ENCODE data around the gene SEPTIN10.

The SEPTIN10 gene

DNA sequence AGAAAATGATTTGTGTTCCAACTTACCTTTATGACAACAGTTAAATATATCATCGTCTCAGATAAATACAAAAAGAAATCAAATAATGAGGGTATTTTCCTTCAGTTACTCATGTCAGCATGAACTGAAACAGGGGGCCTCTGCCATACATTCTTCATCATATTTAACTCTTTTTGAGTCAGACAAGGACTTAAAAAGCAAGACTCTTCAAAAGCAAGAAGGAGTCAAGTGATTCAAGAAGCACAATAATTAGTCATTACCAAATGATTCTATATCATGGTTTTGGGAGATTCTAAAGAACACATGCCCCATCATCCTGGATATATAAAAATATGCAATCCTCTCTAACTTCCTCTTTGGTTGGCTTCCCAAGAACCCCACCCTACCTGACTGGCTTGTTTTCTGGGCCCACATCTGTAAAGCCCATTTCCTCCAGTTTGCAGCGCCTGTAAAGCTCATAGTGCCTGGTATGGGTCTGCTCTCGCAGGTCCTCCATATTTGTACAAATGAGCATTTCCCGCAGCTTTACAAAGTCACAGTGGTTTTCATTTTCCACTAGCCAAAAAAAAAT is 49.7 kb downstream of the SEPTIN10 start:
- TF ChIP-seq CTCF (IDR thresholded peaks at IDR 0.05; ENCODE audit: insufficient read depth, low read depth, low read length, missing control alignments), result no peak
- H3K4me3 ChIP-seq (ENCODE audit: low read depth, low read length), result no peak overlapping the region
- no peak for DNase-seq (ENCODE audit: low read depth)

- no peak for TF ChIP-seq CTCF (IDR thresholded peaks at IDR 0.05; ENCODE audit: insufficient read depth, low read depth, low read length, missing control alignments)
Observed at GRCh38 chr2:109563288-109563687, 50.5 kb downstream of the SEPTIN10 start.

DNA sequence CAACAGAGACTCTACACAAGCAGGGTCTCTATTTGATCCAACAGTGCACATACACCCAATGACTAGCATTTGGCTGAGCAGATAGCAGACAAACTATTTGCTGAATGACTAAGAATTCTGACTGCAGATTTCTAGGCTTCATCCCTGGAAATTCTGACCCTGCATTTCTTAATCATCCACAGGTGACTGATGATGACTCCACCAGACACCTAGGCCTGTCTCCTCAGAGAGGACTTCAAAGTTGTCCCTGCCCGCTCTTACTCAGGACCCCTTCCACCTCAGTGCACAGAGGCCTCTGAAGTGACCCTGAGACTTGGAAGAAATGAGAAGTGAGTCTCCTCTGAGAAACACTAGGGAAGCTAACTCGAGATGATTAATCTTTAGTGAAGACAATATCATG is 51.3 kb downstream of the SEPTIN10 start:
- DNase-seq (ENCODE audit: low read depth), result no peak
- no peak for TF ChIP-seq CTCF (IDR thresholded peaks at IDR 0.05; ENCODE audit: insufficient read depth, low read depth, low read length, missing control alignments)
- H3K4me3 ChIP-seq (ENCODE audit: low read depth, low read length), result no peak overlapping the region

More at GRCh38 chr2:109563288-109563687, 50.5 kb downstream of the SEPTIN10 start:
- no peak for DNase-seq (ENCODE audit: low read depth)
- H3K4me3 ChIP-seq (ENCODE audit: low read depth, low read length), result no peak overlapping the region

GRCh38 chr2:109560265-109560664 is 53.5 kb downstream of the SEPTIN10 start:
- no peak for DNase-seq (ENCODE audit: low read depth)
- no peak for TF ChIP-seq CTCF (IDR thresholded peaks at IDR 0.05; ENCODE audit: insufficient read depth, low read depth, low read length, missing control alignments)
- no peak overlapping the region for H3K4me3 ChIP-seq (ENCODE audit: low read depth, low read length)

DNA sequence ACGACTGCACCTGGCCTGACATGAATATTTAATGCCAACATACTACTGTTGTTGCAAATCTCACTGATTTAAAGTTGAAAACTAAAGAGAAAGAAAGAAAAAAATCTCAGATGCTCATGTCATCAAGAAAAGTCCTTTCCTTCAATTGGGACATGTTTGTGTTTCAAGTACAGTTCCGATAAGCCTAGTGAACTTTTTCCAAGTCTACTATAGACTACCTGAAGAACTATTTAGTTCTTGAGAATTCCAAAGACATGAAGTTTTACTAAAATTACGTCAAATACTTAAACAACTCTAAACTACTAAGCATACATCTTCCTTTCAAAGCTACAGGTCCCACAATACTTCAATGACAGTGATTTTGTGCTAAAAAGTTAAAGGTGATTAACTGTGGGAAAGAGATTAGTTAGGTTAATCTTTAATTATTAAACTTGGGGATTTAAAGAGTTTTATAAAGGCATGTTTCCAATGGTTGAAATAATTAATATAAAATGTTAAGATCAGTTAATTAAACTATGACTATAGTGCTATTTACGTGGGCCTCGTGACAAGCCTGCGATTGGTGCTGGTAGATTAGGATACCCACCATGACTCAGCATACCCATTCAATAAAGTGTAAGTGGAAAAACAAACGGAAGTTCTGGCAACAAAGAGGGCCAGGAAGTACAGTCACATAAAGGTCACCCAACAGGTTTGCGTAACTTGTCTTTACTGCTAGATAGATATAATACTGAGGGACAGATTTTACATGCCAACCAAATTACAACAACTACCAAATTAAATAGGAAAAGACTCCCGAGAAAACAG is 55.5 kb downstream of the SEPTIN10 start:
- no peak overlapping the region for H3K4me3 ChIP-seq (ENCODE audit: low read depth, low read length)
- no peak for DNase-seq (ENCODE audit: low read depth)
- TF ChIP-seq CTCF (IDR thresholded peaks at IDR 0.05; ENCODE audit: insufficient read depth, low read depth, low read length, missing control alignments), result no peak

DNA sequence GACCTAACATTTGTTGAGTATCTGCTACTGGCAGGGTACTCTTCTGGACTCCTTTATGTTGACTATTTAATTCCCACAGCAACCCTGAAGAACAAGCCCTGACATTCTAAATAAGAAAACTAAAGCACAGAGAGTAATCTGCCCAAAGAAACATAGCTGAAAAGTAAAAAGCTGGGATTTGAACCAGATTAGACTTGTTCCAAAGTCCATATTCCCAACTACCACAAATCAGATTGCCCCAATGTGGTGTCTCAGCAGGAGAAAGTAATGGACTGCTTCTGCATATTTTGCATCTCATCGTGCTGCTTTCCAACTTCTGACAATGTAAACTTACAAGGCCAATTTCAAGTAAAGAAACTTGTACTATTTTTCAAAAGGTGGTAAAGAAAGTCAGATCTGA is 56.5 kb downstream of the SEPTIN10 start:
- TF ChIP-seq CTCF (IDR thresholded peaks at IDR 0.05; ENCODE audit: insufficient read depth, low read depth, low read length, missing control alignments), result no peak
- no peak for DNase-seq (ENCODE audit: low read depth)
- H3K4me3 ChIP-seq (ENCODE audit: low read depth, low read length), result no peak overlapping the region
